ENCODE results near the gene MACROH2A1.

The MACROH2A1 gene

GRCh38 chr5:135435467-135436330 is 36.7 kb upstream of the MACROH2A1 start:
- no peak for DNase-seq (ENCODE audit: low read depth)

GRCh38 chr5:135434591-135435466 is 35.8 kb upstream of the MACROH2A1 start:
- no peak for DNase-seq (ENCODE audit: low read depth)

GRCh38 chr5:135433681-135434426 is 34.8 kb upstream of the MACROH2A1 start:
- DNase-seq (ENCODE audit: low read depth): no peak

- no peak for DNase-seq (ENCODE audit: low read depth)
These were observed 33.1 kb upstream of the MACROH2A1 start for GRCh38 chr5:135432113-135432512.

GRCh38 chr5:135430135-135430437 is 31.1 kb upstream of the MACROH2A1 start:
- no peak for DNase-seq (ENCODE audit: low read depth)

- no peak for DNase-seq (ENCODE audit: low read depth)
These were observed 30.5 kb upstream of the MACROH2A1 start for GRCh38 chr5:135429301-135430134.

GRCh38 chr5:135428586-135428985 is 29.6 kb upstream of the MACROH2A1 start:
- no peak for DNase-seq (ENCODE audit: low read depth)

GRCh38 chr5:135426102-135427082 is 27.4 kb upstream of the MACROH2A1 start:
- DNase-seq (ENCODE audit: low read depth): no peak

- DNase-seq (ENCODE audit: low read depth): no peak
These were observed 26.6 kb upstream of the MACROH2A1 start for GRCh38 chr5:135425641-135426040.

- DNase-seq (ENCODE audit: low read depth): no peak
These were observed 24.8 kb upstream of the MACROH2A1 start for GRCh38 chr5:135423846-135424168.

GRCh38 chr5:135423146-135423845 is 24.3 kb upstream of the MACROH2A1 start:
- DNase-seq (ENCODE audit: low read depth): no peak

GRCh38 chr5:135422419-135422818 is 23.4 kb upstream of the MACROH2A1 start:
- DNase-seq (ENCODE audit: low read depth): no peak

- DNase-seq (ENCODE audit: low read depth): no peak
These were observed 18.1 kb upstream of the MACROH2A1 start for GRCh38 chr5:135417083-135417482.

GRCh38 chr5:135405082-135405481 is 6.1 kb upstream of the MACROH2A1 start:
- no peak for DNase-seq (ENCODE audit: low read depth)

GRCh38 chr5:135402031-135402430 is 3.0 kb upstream of the MACROH2A1 start:
- DNase-seq (ENCODE audit: low read depth): no peak

- no peak for DNase-seq (ENCODE audit: low read depth)
These were observed 1.8 kb upstream of the MACROH2A1 start for GRCh38 chr5:135400866-135401265.

GRCh38 chr5:135399794-135400542 is 937 bp upstream of the MACROH2A1 start:
- DNase-seq (ENCODE audit: low read depth): no peak

- DNase-seq (ENCODE audit: low read depth): peak; percentile 11
These were observed 724 bp downstream of the MACROH2A1 start for GRCh38 chr5:135398160-135398854.
